GM18520 (cell line): ENCODE results near the gene SNF8.
"Not testable (repeated sequence)": the region's sequence is repeated elsewhere in the genome, so short reads cannot be mapped to it uniquely, and the experiment has no call there.

Experiments
- ATAC-seq: cut with Tn5 transposase; IDR thresholded peaks from one replicate; pipeline ENCODE4 v1.9.1; 2021; ENCODE audit not compliant: unreplicated experiment

The SNF8 gene

GRCh38 chr17:48944515-48945260, at the start of gene SNF8:
Gene SNF8 (minus strand): TSS chr17:48944842. CDS start chr17:48944734, 108 bp downstream.
- peak; percentile 97 for ATAC-seq

- ATAC-seq = no peak
Observed at GRCh38 chr17:48993951-48994350, 49.3 kb upstream of the SNF8 start.

GRCh38 chr17:48993305-48993704, 48.7 kb upstream of the SNF8 start:
- no peak for ATAC-seq

GRCh38 chr17:48992444-48992843, 47.8 kb upstream of the SNF8 start:
- no peak for ATAC-seq

GRCh38 chr17:48990882-48991357, 46.3 kb upstream of the SNF8 start:
- no peak for ATAC-seq

GRCh38 chr17:48989100-48989499, 44.5 kb upstream of the SNF8 start:
- no peak for ATAC-seq

GRCh38 chr17:48985436-48986245, 41.0 kb upstream of the SNF8 start:
- no peak for ATAC-seq

- no peak for ATAC-seq
Observed at GRCh38 chr17:48981927-48982539, 37.4 kb upstream of the SNF8 start.

- no peak for ATAC-seq
Observed at GRCh38 chr17:48973806-48974205, 29.2 kb upstream of the SNF8 start.

- no peak for ATAC-seq
Observed at GRCh38 chr17:48972749-48973097, 28.1 kb upstream of the SNF8 start.

GRCh38 chr17:48970865-48971687, 26.4 kb upstream of the SNF8 start:
- no peak for ATAC-seq

- ATAC-seq = no peak
Observed at GRCh38 chr17:48970224-48970623, 25.6 kb upstream of the SNF8 start.

- ATAC-seq = no peak
Observed at GRCh38 chr17:48961516-48962233, 17.0 kb upstream of the SNF8 start.

GRCh38 chr17:48960834-48961515, 16.3 kb upstream of the SNF8 start:
- no peak for ATAC-seq

- no peak for ATAC-seq
Observed at GRCh38 chr17:48954300-48954755, 9.7 kb upstream of the SNF8 start.

GRCh38 chr17:48952904-48953303, 8.3 kb upstream of the SNF8 start:
- ATAC-seq = no peak

GRCh38 chr17:48951572-48951971, 6.9 kb upstream of the SNF8 start:
- no peak for ATAC-seq

- ATAC-seq = not testable (repeated sequence)
Observed at GRCh38 chr17:48945261-48945651, 614 bp upstream of the SNF8 start.

GRCh38 chr17:48933035-48933434, 11.6 kb downstream of the SNF8 start:
- no peak for ATAC-seq

GRCh38 chr17:48930435-48930873, 14.2 kb downstream of the SNF8 start:
- no peak for ATAC-seq
